ENCODE results near the gene BLVRB. TPM values are rescaled to one million over a fixed set of nuclear protein-coding genes. Genes with fewer than 3 reads are reported as not detected.
"Not testable (repeated sequence)": the region's sequence is repeated elsewhere in the genome, so short reads cannot be mapped to it uniquely, and the experiment has no call there.

Gene BLVRB
- polyA plus RNA-seq, 3 donors, result 35.5 to 58.3 (median 49.3) TPM

GRCh38 chr19:40463587-40464037 is 1.9 kb downstream of the BLVRB start:
- not testable (repeated sequence) for DNase-seq (ENCODE audit: extremely low read depth in 1 of 11, low read depth in 9 of 11, low spot score in 4 of 11)

DNA sequence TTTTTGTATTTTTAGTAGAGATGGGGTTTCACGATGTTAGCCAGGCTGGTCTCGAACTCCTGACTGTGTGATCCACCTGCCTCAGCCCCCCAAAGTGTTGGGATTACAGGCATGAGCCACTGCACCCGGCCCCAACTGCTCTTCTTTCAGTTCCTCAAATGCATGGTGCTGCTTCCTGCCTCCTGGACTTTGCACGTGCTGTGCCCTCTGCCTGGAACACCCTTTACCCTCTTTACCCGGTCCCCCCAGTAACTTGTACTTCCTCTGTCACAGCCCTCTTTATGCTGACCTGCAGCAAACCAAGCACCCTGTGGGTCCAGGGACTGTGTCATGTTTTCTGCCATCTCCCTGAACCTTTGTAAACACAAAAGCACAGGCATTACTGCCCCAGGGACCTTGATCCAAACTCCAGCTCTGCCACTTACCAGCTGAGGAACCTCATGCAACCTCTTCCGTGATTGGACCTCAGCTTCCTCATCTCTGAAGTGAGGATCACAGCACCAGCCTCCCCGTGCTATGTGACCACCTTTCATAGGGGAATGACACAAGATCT is 3.8 kb downstream of the BLVRB start:
- DNase-seq (ENCODE audit: extremely low read depth in 1 of 11, low read depth in 9 of 11, low spot score in 4 of 11), result no peak

DNA sequence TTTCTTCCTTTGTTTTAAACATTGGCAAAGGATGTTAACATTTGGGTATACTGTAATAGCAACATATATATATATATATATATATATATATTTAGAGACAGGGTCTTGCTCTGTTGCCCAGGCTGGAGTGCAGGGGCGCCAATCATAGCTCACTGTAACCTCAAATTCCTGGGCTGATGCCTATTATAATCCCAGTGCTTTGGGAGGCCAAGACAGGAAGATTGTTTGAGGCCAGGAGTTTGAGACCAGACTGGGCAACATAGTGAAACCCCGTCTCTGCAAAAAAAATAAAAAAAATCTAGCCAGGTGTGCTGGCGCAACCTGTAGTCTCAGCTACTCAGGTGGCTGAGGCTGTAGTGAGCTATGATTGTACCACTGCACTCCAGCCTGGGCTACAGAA is 5.4 kb downstream of the BLVRB start:
- no peak for DNase-seq (ENCODE audit: extremely low read depth in 1 of 11, low read depth in 9 of 11, low spot score in 4 of 11)

- DNase-seq (ENCODE audit: extremely low read depth in 1 of 11, low read depth in 9 of 11, low spot score in 4 of 11), result no peak
Observed at GRCh38 chr19:40458597-40458974, 7.0 kb downstream of the BLVRB start.

DNA sequence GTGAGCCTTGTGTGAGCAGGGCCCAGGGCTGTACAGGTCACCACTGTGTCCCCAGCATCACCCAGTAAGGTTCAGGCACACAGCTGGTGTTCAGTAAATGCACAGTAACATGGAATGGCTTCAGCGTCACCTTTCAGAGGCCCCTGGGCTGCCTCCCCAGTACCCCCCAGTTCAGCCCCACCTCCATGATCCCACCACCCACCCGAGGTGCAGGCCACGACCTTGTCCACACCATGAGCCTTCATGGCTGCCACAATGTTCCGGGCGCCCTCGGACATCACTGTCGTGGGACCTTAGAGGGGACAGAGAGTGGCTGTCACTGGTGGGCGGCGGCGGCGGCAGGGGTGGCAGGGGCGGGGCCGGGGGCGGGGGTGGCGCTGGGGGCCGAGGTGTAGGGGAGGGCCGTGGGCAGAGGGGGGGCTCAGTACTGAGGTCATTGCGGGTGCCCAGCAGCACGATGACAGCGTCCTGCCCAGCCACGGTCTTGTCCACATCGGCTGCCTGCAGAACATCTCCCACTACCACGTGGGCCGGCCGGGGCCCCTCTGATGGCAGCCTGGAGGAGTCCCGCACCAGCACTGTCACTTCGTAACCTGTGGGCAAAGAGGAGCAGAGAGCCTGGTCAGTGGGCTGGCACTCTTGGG is 7.5 kb downstream of the BLVRB start:
- DNase-seq (ENCODE audit: extremely low read depth in 1 of 11, low read depth in 9 of 11, low spot score in 4 of 11), result no peak

DNA sequence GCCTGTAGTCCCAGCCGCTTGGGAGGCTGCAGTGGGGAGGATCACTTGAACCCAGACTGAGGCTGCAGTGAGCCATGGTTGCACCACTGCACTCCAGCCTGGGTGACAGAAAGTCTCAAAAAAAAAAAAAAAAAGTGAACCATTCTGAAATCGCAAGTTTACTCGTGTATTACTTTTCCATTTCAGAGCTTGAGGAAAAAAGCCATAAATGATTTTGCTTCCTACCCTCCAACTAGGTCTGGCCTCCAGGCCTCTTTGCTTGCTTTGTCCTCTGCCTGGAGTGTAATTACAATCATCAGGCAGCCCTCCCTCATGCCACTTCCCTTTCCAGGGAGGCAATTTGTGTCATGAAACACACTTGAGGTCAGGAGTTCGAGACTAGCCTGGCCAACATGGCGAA is 8.5 kb downstream of the BLVRB start:
- no peak for DNase-seq (ENCODE audit: extremely low read depth in 1 of 11, low read depth in 9 of 11, low spot score in 4 of 11)

DNA sequence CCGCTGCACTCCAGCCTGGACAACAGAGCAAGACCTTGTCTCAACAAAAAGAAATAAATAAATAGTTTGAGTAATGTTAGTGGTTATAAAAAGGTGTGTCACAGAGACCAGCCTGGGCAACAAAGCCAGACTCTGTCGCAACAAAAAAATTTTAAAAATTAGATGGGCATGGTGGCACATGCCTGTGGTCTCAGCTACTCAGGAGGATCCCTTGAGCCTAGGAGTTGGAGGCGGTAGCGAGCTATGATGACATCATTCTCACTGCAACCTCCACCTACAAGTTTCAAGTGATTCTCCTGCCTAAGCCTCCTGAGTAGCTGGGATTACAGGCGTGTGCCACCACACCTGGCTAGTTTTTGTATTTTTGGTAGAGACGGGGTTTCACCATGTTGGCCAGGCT is 11.6 kb downstream of the BLVRB start:
- not testable (repeated sequence) for DNase-seq (ENCODE audit: extremely low read depth in 1 of 11, low read depth in 9 of 11, low spot score in 4 of 11)

GRCh38 chr19:40453151-40453735 is 12.3 kb downstream of the BLVRB start:
- no peak for DNase-seq (ENCODE audit: extremely low read depth in 1 of 11, low read depth in 9 of 11, low spot score in 4 of 11)

DNA sequence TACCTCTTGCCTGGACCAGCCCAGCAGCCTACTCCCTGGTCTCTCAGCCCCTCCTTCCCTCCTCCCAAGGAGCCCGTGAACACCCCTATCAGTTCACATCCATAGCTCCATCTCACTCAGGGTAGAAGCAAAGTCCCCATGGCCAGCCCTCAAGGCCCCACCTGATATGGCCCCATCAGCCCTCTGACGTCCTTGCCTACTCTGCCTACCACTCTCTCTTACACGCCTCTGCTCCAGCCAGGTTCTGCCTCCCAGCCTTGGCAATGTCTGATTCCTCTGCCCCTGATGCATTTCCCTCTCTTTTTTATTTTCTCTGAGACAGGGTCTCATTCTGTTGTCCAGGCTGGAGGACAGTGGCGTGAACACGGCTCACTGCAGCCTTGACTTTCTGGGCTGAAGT is 13.5 kb downstream of the BLVRB start:
- no peak for DNase-seq (ENCODE audit: extremely low read depth in 1 of 11, low read depth in 9 of 11, low spot score in 4 of 11)

DNA sequence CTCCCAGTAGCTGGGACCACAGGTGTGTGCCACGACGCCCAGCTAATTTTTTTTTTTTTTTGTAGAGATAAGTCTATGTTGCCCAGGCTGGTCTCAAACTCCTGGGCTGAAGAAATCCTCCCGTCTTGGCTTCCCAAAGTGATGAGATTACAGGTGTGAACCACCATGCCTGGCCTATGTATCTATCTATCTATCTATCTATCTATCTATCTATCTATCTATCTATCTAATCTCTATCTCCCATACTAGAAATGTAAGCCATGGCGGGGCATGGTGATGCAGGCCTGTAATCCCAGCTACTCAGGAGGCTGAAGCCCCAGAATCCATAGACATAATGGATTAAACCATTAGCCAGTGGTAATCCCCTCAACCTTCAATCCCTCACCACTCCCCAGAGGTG is 14.9 kb downstream of the BLVRB start:
- no peak for DNase-seq (ENCODE audit: extremely low read depth in 1 of 11, low read depth in 9 of 11, low spot score in 4 of 11)

DNA sequence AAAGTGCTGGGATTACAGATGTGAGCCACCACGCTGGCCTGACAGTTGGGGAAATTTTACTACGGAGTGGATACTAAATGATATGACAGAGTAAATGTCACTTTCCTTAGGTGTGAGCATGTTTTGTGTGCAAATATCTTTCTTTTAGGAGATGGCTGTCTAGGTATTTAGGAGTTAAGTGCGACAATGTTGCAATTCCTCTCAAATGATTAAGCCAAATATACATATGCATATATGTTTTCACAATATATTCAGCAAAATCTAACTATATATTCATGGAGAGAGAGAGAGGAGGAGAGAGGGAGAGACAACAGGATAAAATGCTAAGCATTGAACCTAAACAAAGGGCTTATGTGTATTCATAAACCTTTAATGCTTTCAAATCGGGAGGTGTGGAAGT is 16.0 kb downstream of the BLVRB start:
- DNase-seq (ENCODE audit: extremely low read depth in 1 of 11, low read depth in 9 of 11, low spot score in 4 of 11), result no peak

DNA sequence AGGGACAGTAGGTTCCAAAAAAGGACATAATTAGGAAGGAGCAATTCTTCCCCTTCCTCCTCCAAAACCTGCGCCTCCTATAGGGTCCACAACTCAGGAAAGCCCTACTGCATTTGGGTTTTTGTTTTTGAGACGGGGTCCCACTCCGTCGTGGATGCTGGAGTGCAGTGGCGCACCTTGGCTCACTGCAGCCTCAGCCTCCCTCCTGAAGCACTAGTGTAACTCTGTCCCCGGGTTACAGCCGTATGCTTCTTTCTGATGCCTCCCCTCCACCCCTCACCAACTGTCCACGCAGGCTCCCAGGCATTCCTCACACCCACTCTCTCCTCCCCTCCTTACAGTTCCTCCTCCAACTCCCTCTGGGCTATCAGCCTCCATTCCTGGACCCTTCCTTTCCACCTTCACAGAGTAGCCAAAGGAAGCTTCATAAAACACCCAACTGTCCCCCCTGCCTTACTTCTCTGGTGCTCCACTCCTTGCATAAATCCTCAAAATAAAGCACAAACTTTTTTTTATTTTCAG is 19.2 kb downstream of the BLVRB start:
- no peak for DNase-seq (ENCODE audit: extremely low read depth in 1 of 11, low read depth in 9 of 11, low spot score in 4 of 11)

GRCh38 chr19:40445780-40446262 is 19.7 kb downstream of the BLVRB start:
- DNase-seq (ENCODE audit: extremely low read depth in 1 of 11, low read depth in 9 of 11, low spot score in 4 of 11), result peak in 3 of 11 donors; percentile 67 to 78 (median 73)

GRCh38 chr19:40444825-40445312 is 20.7 kb downstream of the BLVRB start:
- no peak for DNase-seq (ENCODE audit: extremely low read depth in 1 of 11, low read depth in 9 of 11, low spot score in 4 of 11)

GRCh38 chr19:40444000-40444824 is 21.3 kb downstream of the BLVRB start, which contains the start of gene SERTAD3:
SERTAD3 (minus strand) TSS chr19:40444335; CDS start chr19:40442080, 2,255 bp downstream.
- DNase-seq (ENCODE audit: extremely low read depth in 1 of 11, low read depth in 9 of 11, low spot score in 4 of 11), result peak; percentile 90 to 97 (median 96)

DNA sequence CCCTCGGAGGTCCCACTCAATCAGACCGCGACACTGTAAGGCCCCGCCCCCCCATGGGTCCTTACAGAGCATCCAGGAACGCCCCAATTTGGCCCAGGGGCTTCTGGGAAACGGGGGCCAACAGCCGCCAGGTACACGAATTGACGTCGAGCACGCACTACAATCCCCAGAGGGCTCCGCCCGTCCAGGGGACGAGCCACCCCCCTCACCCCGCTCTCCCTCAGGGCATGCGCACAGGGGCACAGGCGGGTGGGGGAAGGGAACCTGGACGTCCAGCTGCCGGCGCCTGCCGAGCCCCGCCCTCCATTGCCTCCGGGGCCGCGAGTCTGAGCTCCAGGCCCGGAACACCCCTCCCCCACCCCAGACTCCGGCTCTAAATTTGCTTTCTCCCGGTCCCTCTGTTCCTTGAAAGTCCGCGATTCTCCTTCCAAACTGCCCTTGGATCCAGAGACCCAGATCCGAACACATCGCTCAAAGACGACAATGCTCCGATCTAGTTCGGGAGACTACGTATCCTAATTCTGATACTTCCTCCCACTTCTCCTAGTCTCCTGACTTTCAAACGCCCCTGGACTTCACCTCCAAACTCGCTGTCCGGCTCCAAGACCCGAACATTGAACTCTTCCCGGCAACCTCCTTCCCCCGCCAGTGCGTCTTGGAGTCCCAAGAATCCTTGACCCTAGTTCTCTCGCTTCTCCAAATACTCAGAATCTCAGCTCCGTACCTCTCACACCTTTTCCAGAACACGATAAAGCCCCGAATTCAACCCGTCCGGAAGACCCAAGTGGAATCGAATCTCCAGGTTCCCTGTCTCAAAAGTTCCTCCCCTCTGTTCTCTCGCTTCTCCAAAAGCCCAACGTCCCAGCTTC is 22.2 kb downstream of the BLVRB start:
- peak; percentile 95 to 100 (median 99) for DNase-seq (ENCODE audit: extremely low read depth in 1 of 11, low read depth in 9 of 11, low spot score in 4 of 11)

DNA sequence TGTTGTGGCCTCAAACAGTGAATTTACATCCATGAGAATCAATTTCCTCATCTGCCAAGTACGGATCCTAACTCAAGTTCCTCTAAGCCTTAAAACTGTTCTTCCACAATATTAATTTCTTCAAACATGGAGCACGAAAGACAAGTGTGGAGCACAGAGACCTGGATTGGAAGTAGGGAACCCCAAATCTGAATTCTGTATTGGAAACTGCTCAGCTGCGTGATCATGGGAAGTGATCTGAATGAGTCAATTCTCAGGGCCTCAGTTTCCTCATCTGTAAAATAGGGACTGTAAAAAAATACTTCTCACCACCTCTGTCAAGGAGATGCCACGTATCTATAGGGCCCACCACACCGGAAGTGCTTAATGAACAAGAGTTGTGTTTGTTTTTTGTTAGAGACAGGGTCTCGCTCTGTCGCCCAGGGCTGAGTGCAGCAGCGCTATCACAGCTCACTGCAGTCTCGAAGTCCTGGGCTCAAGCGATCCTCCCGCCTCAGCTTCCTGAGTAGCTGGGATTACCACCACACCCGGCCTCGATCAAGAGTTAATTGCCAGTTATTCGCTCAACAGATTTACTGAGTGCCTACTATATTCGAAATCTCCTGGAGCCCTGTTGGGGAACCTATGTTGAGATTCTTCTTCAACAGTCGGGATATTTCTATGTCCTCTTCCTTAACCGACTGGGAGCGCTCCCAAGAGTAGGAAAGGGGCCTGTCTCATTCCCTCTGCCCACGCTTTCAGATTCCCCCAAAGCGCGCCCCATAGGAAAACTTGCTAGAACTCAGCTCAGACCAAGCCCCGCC is 23.0 kb downstream of the BLVRB start:
- peak in 1 of 11 donors; percentile 23 for DNase-seq (ENCODE audit: extremely low read depth in 1 of 11, low read depth in 9 of 11, low spot score in 4 of 11)

Data from renal cortex interstitium (tissue), 11 donors.